ENCODE measurements around the gene ARFGEF3. TPM values are rescaled to one million over a fixed set of nuclear protein-coding genes. Genes with fewer than 3 reads are reported as not detected.

Gene ARFGEF3
- total RNA-seq, 1 experiment from 2014 or later: 0.71 TPM

GRCh38 chr6:138241381-138241780 is 79.6 kb downstream of the ARFGEF3 start:
- Histone ChIP-seq H3K36me3 (ENCODE audit: insufficient read depth, low read length, poor library complexity, severe bottlenecking) (no peaks in the 10 kb centered on the region), H3K4me1 (ENCODE audit: insufficient read depth, low read length, poor library complexity, severe bottlenecking) (peaks cover 25% of the 10 kb centered on the region), H3K9me3 (ENCODE audit: low read depth, low read length, poor library complexity, severe bottlenecking) (no peaks in the 10 kb centered on the region), H3K27ac (ENCODE audit: low read depth, low read length, poor library complexity, severe bottlenecking) (no peak overlapping the region), H3K4me3 (ENCODE audit: low read depth, low read length, poor library complexity, severe bottlenecking) (no peak overlapping the region), H3K27me3 (replicated peaks; ENCODE audit: insufficient read depth, low read depth, low read length, poor library complexity) (no peaks in the 10 kb centered on the region)
- no peak for DNase-seq (ENCODE audit: low spot score)
- no peak for TF ChIP-seq EZH2 (IDR thresholded peaks at IDR 0.05; ENCODE audit: borderline replicate concordance, low read depth, low read length, poor library complexity, severe bottlenecking)
- TF ChIP-seq, protein P1, sequence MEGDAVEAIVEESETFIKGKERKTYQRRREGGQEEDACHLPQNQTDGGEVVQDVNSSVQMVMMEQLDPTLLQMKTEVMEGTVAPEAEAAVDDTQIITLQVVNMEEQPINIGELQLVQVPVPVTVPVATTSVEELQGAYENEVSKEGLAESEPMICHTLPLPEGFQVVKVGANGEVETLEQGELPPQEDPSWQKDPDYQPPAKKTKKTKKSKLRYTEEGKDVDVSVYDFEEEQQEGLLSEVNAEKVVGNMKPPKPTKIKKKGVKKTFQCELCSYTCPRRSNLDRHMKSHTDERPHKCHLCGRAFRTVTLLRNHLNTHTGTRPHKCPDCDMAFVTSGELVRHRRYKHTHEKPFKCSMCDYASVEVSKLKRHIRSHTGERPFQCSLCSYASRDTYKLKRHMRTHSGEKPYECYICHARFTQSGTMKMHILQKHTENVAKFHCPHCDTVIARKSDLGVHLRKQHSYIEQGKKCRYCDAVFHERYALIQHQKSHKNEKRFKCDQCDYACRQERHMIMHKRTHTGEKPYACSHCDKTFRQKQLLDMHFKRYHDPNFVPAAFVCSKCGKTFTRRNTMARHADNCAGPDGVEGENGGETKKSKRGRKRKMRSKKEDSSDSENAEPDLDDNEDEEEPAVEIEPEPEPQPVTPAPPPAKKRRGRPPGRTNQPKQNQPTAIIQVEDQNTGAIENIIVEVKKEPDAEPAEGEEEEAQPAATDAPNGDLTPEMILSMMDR (conservative IDR thresholded peaks at IDR 0.05; ENCODE audit: low read depth, low read length): no peak
- intact Hi-C loops (cut with micrococcal nuclease; ENCODE audit: unreplicated experiment): no loop called here
- ChIA-PET POLR2A (ENCODE audit: low non-redundant PET) (no interaction called here), CTCF (no interaction called here)
- no TSS peak for BruUV-seq (replicated peaks)

DNA sequence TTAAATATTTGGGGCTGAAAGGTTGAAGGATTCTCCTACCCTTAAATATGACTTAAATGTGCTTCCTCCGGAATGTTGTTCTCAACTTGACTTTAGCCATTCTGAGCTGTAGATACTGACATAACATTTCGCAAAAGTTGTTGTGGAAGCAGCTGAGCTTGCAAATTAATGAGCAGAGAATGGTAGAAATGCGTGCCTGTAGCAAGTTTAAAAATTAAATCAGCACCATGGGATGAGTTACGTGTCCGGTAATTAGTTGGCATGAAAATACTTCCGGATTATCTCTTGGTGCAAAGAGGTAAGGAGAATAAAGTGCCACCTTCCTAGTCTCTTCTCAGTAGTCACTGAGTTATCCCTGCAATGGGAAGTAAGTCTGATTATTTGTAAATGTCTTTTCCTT is 80.2 kb downstream of the ARFGEF3 start:
- no peak for TF ChIP-seq EZH2 (IDR thresholded peaks at IDR 0.05; ENCODE audit: borderline replicate concordance, low read depth, low read length, poor library complexity, severe bottlenecking)
- TF ChIP-seq, protein P1 (conservative IDR thresholded peaks at IDR 0.05; ENCODE audit: low read depth, low read length): no peak
- Histone ChIP-seq H3K27ac (ENCODE audit: low read depth, low read length, poor library complexity, severe bottlenecking) (no peak overlapping the region), H3K27me3 (replicated peaks; ENCODE audit: insufficient read depth, low read depth, low read length, poor library complexity) (no peaks in the 10 kb centered on the region), H3K4me1 (ENCODE audit: insufficient read depth, low read length, poor library complexity, severe bottlenecking) (peaks cover 25% of the 10 kb centered on the region), H3K36me3 (ENCODE audit: insufficient read depth, low read length, poor library complexity, severe bottlenecking) (no peaks in the 10 kb centered on the region), H3K4me3 (ENCODE audit: low read depth, low read length, poor library complexity, severe bottlenecking) (no peak overlapping the region), H3K9me3 (ENCODE audit: low read depth, low read length, poor library complexity, severe bottlenecking) (no peaks in the 10 kb centered on the region)
- CTCF ChIA-PET: no interaction called here
- peak; percentile 72 for DNase-seq (ENCODE audit: low spot score)
- BruUV-seq (replicated peaks): no TSS peak
- POLR2A ChIA-PET (ENCODE audit: low non-redundant PET): no interaction called here
- intact Hi-C loops (cut with micrococcal nuclease; ENCODE audit: unreplicated experiment): no loop called here

DNA sequence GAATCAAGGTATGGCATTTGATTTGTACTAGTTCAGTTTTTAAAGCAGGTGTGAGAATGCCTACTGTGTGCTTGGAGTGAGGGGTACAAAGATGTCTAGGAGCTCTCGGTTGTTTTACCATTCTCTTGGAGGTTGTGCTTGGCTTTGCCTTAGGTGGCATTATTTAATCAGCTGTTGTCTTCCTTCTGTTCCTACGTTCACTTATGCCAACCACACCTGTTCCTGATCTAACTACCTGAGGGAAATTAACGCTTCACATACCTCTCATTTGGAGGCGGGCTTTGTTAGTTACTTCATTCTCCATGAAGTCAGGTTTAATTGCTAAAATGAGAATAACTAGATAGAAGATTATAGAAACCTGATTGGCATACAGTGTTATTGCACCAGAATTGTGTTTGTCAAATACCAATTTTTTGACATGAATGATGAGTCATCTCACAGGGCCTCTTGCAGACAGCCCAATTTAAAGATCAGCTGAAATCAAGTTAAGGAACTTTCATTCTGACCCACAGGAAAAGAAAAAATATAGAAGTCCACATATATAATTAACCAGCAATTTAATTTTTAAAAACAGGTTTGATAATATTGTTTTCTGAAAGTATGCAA is 81.4 kb downstream of the ARFGEF3 start:
- ChIA-PET POLR2A (ENCODE audit: low non-redundant PET) (interaction anchor here (0.6 kb wide), 1 partner anchor 184 kb away, joined by 3 read pairs; no protein-coding TSS in a partner anchor), CTCF (no interaction called here)
- Histone ChIP-seq H3K27ac (ENCODE audit: low read depth, low read length, poor library complexity, severe bottlenecking) (no peak overlapping the region), H3K4me3 (ENCODE audit: low read depth, low read length, poor library complexity, severe bottlenecking) (no peak overlapping the region), H3K36me3 (ENCODE audit: insufficient read depth, low read length, poor library complexity, severe bottlenecking) (no peaks in the 10 kb centered on the region), H3K27me3 (replicated peaks; ENCODE audit: insufficient read depth, low read depth, low read length, poor library complexity) (no peaks in the 10 kb centered on the region), H3K4me1 (ENCODE audit: insufficient read depth, low read length, poor library complexity, severe bottlenecking) (peaks cover 25% of the 10 kb centered on the region), H3K9me3 (ENCODE audit: low read depth, low read length, poor library complexity, severe bottlenecking) (no peaks in the 10 kb centered on the region)
- BruUV-seq (replicated peaks): no TSS peak
- intact Hi-C loops (cut with micrococcal nuclease; ENCODE audit: unreplicated experiment): no loop called here
- no peak for TF ChIP-seq EZH2 (IDR thresholded peaks at IDR 0.05; ENCODE audit: borderline replicate concordance, low read depth, low read length, poor library complexity, severe bottlenecking)
- TF ChIP-seq, protein P1 (conservative IDR thresholded peaks at IDR 0.05; ENCODE audit: low read depth, low read length): no peak
- no peak for DNase-seq (ENCODE audit: low spot score)

Measured in A673 (cell line).